DND-41 (cell line): ENCODE measurements around the gene SPCS2.

Experiments used
- CTCF ChIP-seq: IDR thresholded peaks from 2 replicates; pipeline ENCODE4 v1.5.1; 2012; ENCODE audit warnings: borderline replicate concordance, low read length, moderate library complexity, mild to moderate bottlenecking; ENCODE audit not compliant: poor library complexity, severe bottlenecking; ENCODE audit errors: extremely low read depth
- EZH2 ChIP-seq: IDR thresholded peaks from 3 replicates; pipeline ENCODE4 v1.6.1; 2012; ENCODE audit warnings: borderline replicate concordance, low read depth, mild to moderate bottlenecking, moderate library complexity, low read length, inconsistent platforms; ENCODE audit not compliant: severe bottlenecking

- TF ChIP-seq CTCF (no peak), EZH2 (no peak)
Observed at GRCh38 chr11:74980634-74981033, 31.6 kb downstream of the SPCS2 start.
